Muscle of arm (tissue), 14 donors: ENCODE data around the gene PLOD3. TPM values are rescaled to one million over a fixed set of nuclear protein-coding genes. Genes with fewer than 3 reads are reported as not detected.
"Not testable (repeated sequence)": the region's sequence is repeated elsewhere in the genome, so short reads cannot be mapped to it uniquely, and the experiment has no call there.

Experiments used
- DNase-seq: peaks from one replicate; pipeline ENCODE4 v3.0.0-alpha.2; 2013
- long read RNA-seq, 11 donors: transcript quantifications; one replicate each; lab custom pipeline, GENCODE V29; 2026
- polyA plus RNA-seq, 12 donors: library from polyadenylated mRNA; unstranded; fragments of 120-200 nt; gene quantifications; one replicate each; pipeline ENCODE4 v1.2.1, GENCODE V29; 2013; ENCODE audit not compliant: insufficient read length in 12 of 12

Gene PLOD3
- polyA plus RNA-seq: 10 to 100 TPM in 11 of 12 donors, not detected in 1; 31.9 to 73.4 (median 47.2) TPM
- long read RNA-seq, donor 1, partial matches to known transcripts: 181 of 291 reads
- long read RNA-seq, donor 1, other reads (novel, unspliced or antisense): 106 of 291 reads
- long read RNA-seq, donor 2, transcript PLOD3-201 (19 exons, 2,920 nt): major isoform, 6 of 13 reads
- long read RNA-seq, donor 2, partial matches to known transcripts: 7 of 13 reads
- long read RNA-seq, donor 2, other reads (novel, unspliced or antisense): 0 of 13 reads
- long read RNA-seq, donor 3, partial matches to known transcripts: 0 of 1 reads
- long read RNA-seq, donor 3, other reads (novel, unspliced or antisense): 0 of 1 reads
- long read RNA-seq, donor 4, partial matches to known transcripts: 0 of 2 reads
- long read RNA-seq, donor 4, other reads (novel, unspliced or antisense): 0 of 2 reads
- long read RNA-seq, donor 5, transcript PLOD3-201 (19 exons, 2,920 nt): major isoform, 5 of 325 reads
- long read RNA-seq, donor 5, partial matches to known transcripts: 180 of 325 reads
- long read RNA-seq, donor 5, other reads (novel, unspliced or antisense): 140 of 325 reads
- long read RNA-seq, donor 6, partial matches to known transcripts: 0 of 2 reads
- long read RNA-seq, donor 6, other reads (novel, unspliced or antisense): 0 of 2 reads
- long read RNA-seq, donor 7, partial matches to known transcripts: 0 of 2 reads
- long read RNA-seq, donor 7, other reads (novel, unspliced or antisense): 0 of 2 reads
- long read RNA-seq, donor 8, partial matches to known transcripts: 0 of 3 reads
- long read RNA-seq, donor 8, other reads (novel, unspliced or antisense): 0 of 3 reads
- long read RNA-seq, donor 9, transcript PLOD3-201 (19 exons, 2,920 nt): major isoform, 5 of 5 reads
- long read RNA-seq, donor 9, partial matches to known transcripts: 0 of 5 reads
- long read RNA-seq, donor 9, other reads (novel, unspliced or antisense): 0 of 5 reads
- long read RNA-seq, donor 10, transcript PLOD3-201 (19 exons, 2,920 nt): major isoform, 7 of 7 reads
- long read RNA-seq, donor 10, partial matches to known transcripts: 0 of 7 reads
- long read RNA-seq, donor 10, other reads (novel, unspliced or antisense): 0 of 7 reads
- long read RNA-seq, donor 11, transcript PLOD3-201 (19 exons, 2,920 nt): major isoform, 5 of 5 reads
- long read RNA-seq, donor 11, partial matches to known transcripts: 0 of 5 reads
- long read RNA-seq, donor 11, other reads (novel, unspliced or antisense): 0 of 5 reads

GRCh38 chr7:101217388-101218235, at the start of gene PLOD3, which contains the start of gene ZNHIT1:
Gene PLOD3, minus strand, starts transcription at chr7:101217581. Its CDS starts 307 bp downstream, at chr7:101217274.
Gene ZNHIT1, plus strand, starts transcription at chr7:101218165. Its CDS starts 31 bp downstream, at chr7:101218196.
- peak; percentile 99 for DNase-seq

GRCh38 chr7:101265622-101266516, 48.5 kb upstream of the PLOD3 start:
- no peak for DNase-seq

- not testable (repeated sequence) for DNase-seq
These were observed 46.8 kb upstream of the PLOD3 start for GRCh38 chr7:101264102-101264706.

GRCh38 chr7:101258243-101258731, 40.9 kb upstream of the PLOD3 start:
- no peak for DNase-seq

GRCh38 chr7:101255796-101256195, 38.4 kb upstream of the PLOD3 start:
- DNase-seq: no peak

GRCh38 chr7:101253199-101253598, 35.8 kb upstream of the PLOD3 start:
- not testable (repeated sequence) for DNase-seq

GRCh38 chr7:101251871-101252659, 34.7 kb upstream of the PLOD3 start:
- DNase-seq: peak; percentile 98

GRCh38 chr7:101250324-101250723, 32.9 kb upstream of the PLOD3 start:
- no peak for DNase-seq

GRCh38 chr7:101248276-101248675, 30.9 kb upstream of the PLOD3 start:
- no peak for DNase-seq

GRCh38 chr7:101245147-101245668, 27.8 kb upstream of the PLOD3 start:
- DNase-seq: no peak

GRCh38 chr7:101244375-101245146, 27.2 kb upstream of the PLOD3 start, which contains the start of gene FIS1:
Gene FIS1, minus strand, starts transcription at chr7:101245081. Its CDS starts 77 bp downstream, at chr7:101245004.
- DNase-seq: peak; percentile 92

GRCh38 chr7:101243646-101244374, 26.4 kb upstream of the PLOD3 start:
- DNase-seq: no peak

GRCh38 chr7:101241443-101242349, 24.3 kb upstream of the PLOD3 start:
- DNase-seq: no peak

- DNase-seq: no peak
These were observed 23.6 kb upstream of the PLOD3 start for GRCh38 chr7:101241015-101241363.
